LNCaP clone FGC (cell line): ENCODE results near the gene PDHX.

ENCODE experiments used
- DNase-seq: peaks from one replicate; pipeline ENCODE4 v3.0.0-alpha.2; 2011; ENCODE audit warnings: low read depth
- H3K4me3 ChIP-seq: 2 replicates; pipeline ENCODE4 v1.5.1; 2011; ENCODE audit warnings: mild to moderate bottlenecking, low read depth, low read length, control low read depth
- CTCF ChIP-seq: IDR thresholded peaks from 2 replicates; pipeline ENCODE4 v1.5.1; 2012; ENCODE audit warnings: mild to moderate bottlenecking; ENCODE audit not compliant: control insufficient read depth, insufficient read depth; ENCODE audit errors: extremely low read depth

Gene PDHX

GRCh38 chr11:34948696-34949095 is 32.3 kb downstream of the PDHX start:
- TF ChIP-seq CTCF, result no peak
- peak; percentile 41 for DNase-seq
- H3K4me3 ChIP-seq, result no peak overlapping the region

- DNase-seq, result no peak
- no peak overlapping the region for H3K4me3 ChIP-seq
- TF ChIP-seq CTCF, result no peak
Measured at GRCh38 chr11:34953955-34954354, 37.5 kb downstream of the PDHX start.

- no peak for DNase-seq
Measured at GRCh38 chr11:34957206-34957605, 40.8 kb downstream of the PDHX start.

GRCh38 chr11:34957606-34958005 is 41.2 kb downstream of the PDHX start:
- H3K4me3 ChIP-seq, result no peak overlapping the region
- TF ChIP-seq CTCF, result no peak

More at GRCh38 chr11:34957206-34957605, 40.8 kb downstream of the PDHX start:
- no peak for TF ChIP-seq CTCF
- no peak overlapping the region for H3K4me3 ChIP-seq

GRCh38 chr11:34959770-34960169 is 43.4 kb downstream of the PDHX start:
- no peak for TF ChIP-seq CTCF
- DNase-seq, result no peak
- no peak overlapping the region for H3K4me3 ChIP-seq

More at GRCh38 chr11:34957606-34958005, 41.2 kb downstream of the PDHX start:
- no peak for DNase-seq

- no peak for TF ChIP-seq CTCF
- H3K4me3 ChIP-seq, result no peak overlapping the region
- DNase-seq, result no peak
Measured at GRCh38 chr11:34960277-34960676, 43.9 kb downstream of the PDHX start.

GRCh38 chr11:34962034-34962433 is 45.6 kb downstream of the PDHX start:
- H3K4me3 ChIP-seq, result no peak overlapping the region
- TF ChIP-seq CTCF, result no peak
- DNase-seq, result no peak
